NCI-H1092 treated with DMSO at 0.1 percent for 48 hours (cell line): ENCODE data around the gene ZNF792.
"Not testable (repeated sequence)": the region's sequence is repeated elsewhere in the genome, so short reads cannot be mapped to it uniquely, and the experiment has no call there.

Experiments
- DNase-seq: peaks from one replicate; lab custom pipeline; 2025; lab: John Stamatoyannopoulos, UW

ZNF792 gene

GRCh38 chr19:34963573-34964406 is at the start of gene ZNF792:
Gene ZNF792, minus strand, starts transcription at chr19:34964229. Its CDS starts 567 bp downstream, at chr19:34963662.
- DNase-seq, result peak; percentile 40

GRCh38 chr19:35013041-35013819 is 49.2 kb upstream of the ZNF792 start:
- no peak for DNase-seq

- no peak for DNase-seq
Measured at GRCh38 chr19:35011737-35012682, 48.0 kb upstream of the ZNF792 start.

GRCh38 chr19:35011091-35011689 is 47.2 kb upstream of the ZNF792 start:
- DNase-seq, result no peak

GRCh38 chr19:35009424-35010415 is 45.7 kb upstream of the ZNF792 start:
- DNase-seq, result no peak

- no peak for DNase-seq
Measured at GRCh38 chr19:35008891-35009341, 44.9 kb upstream of the ZNF792 start.

GRCh38 chr19:35007427-35007826 is 43.4 kb upstream of the ZNF792 start:
- not testable (repeated sequence) for DNase-seq

- no peak for DNase-seq
Measured at GRCh38 chr19:35006999-35007365, 43.0 kb upstream of the ZNF792 start.

- no peak for DNase-seq
Measured at GRCh38 chr19:35006342-35006998, 42.4 kb upstream of the ZNF792 start.

- not testable (repeated sequence) for DNase-seq
Measured at GRCh38 chr19:35006007-35006341, 41.9 kb upstream of the ZNF792 start.

GRCh38 chr19:35005256-35005977 is 41.4 kb upstream of the ZNF792 start:
- DNase-seq, result no peak

GRCh38 chr19:35004517-35005255 is 40.7 kb upstream of the ZNF792 start:
- DNase-seq, result no peak

GRCh38 chr19:35002037-35002535 is 38.1 kb upstream of the ZNF792 start:
- DNase-seq, result no peak

GRCh38 chr19:35000647-35001501 is 36.8 kb upstream of the ZNF792 start:
- DNase-seq, result peak; percentile 34

GRCh38 chr19:35000338-35000646 is 36.3 kb upstream of the ZNF792 start:
- no peak for DNase-seq

- peak; percentile 53 for DNase-seq
Measured at GRCh38 chr19:34999498-35000337, 35.7 kb upstream of the ZNF792 start, which contains the start of gene GRAMD1A. Gene GRAMD1A, plus strand, starts transcription at chr19:35000323. Its CDS starts 156 bp downstream, at chr19:35000479.
